ES-I3 (cell line): Measurements from ENCODE around the gene FGFR3.

Experiments
- H3K36me3 ChIP-seq: 2 replicates; pipeline ENCODE4 v1.6.1; 2013; ENCODE audit warnings: mild to moderate bottlenecking, low read length, control low read depth, moderate library complexity; ENCODE audit not compliant: insufficient read depth
- H3K4me1 ChIP-seq: 2 replicates; pipeline ENCODE4 v1.6.1; 2013; ENCODE audit warnings: mild to moderate bottlenecking, control low read depth, low read length; ENCODE audit not compliant: insufficient read depth
- H3K9ac ChIP-seq: 2 replicates; pipeline ENCODE4 v1.6.1; 2013; ENCODE audit warnings: low read depth, mild to moderate bottlenecking, low read length, moderate library complexity
- H3K9me3 ChIP-seq: 2 replicates; pipeline ENCODE4 v1.6.1; 2013; ENCODE audit warnings: mild to moderate bottlenecking, low read length, moderate library complexity; ENCODE audit not compliant: control insufficient read depth, insufficient read depth

FGFR3 gene

DNA sequence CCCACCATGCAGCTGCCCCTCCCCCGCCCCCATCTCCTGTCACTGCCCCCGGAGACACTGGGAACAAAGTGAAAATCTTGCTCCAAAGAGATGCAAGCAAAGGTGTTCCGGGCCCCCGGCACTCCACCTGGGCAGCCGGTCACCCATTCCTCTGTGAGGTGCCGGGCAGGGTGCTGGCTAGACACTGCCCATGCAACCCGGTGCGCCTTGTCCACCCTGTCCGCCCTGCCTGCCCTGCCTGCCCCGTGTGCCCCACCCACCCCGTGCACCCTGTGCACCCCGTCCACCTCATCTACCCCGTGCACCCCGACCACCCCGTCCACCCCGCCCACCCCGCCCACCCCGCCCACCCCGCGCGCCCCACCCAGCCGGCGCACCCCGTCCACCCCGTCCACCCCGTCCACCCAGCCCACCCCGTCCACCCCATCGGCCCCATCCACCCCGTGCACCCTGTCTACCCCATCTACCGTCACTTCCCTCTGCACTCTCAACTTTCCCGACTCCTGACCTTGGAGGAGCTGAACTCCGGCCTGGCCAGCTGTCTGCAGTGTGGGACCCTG, 31.9 kb upstream of the FGFR3 start:
- Histone ChIP-seq H3K4me1 (peaks cover 18% of the 10 kb centered on the region; the same call in 1 of the 2 replicates), H3K36me3 (no peaks in the 10 kb centered on the region), H3K9ac (no peak overlapping the region), H3K9me3 (no peaks in the 10 kb centered on the region)

DNA sequence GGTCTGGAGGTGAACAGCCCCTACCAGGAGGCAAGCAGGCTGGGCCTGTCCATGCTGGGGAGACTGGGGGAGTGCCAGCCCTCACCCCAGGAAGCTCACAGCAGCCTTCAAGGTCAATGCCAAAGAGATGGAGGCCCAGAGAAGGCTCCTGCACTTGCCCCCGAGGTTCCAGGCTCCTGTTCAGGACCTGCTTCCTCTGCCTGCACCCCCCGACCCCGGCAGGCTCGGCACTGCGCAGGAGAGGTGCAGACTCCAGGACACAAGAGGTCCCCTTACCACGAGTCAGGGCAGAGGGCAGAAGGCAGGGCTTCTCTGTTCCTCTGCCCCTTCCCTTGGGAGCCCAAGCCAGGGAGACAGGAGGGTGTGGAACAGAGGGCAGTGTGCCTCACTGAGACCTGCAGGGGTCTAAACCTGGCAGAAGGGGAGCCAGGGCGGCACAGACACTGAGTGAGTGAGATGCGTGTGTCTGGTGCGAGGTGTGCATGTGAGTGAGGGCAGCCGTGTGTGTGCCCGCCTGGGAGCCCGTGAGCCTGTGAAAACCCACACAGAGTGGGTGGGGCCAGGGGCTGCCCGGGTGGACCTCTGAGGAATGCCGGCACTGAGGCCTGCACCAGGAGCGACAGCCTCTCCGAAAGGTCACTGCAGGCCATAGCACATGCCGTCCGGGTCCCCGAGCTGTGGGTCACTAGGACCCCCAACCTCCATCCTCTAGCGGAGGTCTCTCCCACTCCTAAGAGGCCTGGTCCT, 30.7 kb upstream of the FGFR3 start:
- H3K9ac ChIP-seq, result no peak overlapping the region
- H3K9me3 ChIP-seq, result no peaks in the 10 kb centered on the region
- H3K4me1 ChIP-seq, result peaks cover 21% of the 10 kb centered on the region; the same call in 1 of the 2 replicates
- H3K36me3 ChIP-seq, result no peaks in the 10 kb centered on the region

DNA sequence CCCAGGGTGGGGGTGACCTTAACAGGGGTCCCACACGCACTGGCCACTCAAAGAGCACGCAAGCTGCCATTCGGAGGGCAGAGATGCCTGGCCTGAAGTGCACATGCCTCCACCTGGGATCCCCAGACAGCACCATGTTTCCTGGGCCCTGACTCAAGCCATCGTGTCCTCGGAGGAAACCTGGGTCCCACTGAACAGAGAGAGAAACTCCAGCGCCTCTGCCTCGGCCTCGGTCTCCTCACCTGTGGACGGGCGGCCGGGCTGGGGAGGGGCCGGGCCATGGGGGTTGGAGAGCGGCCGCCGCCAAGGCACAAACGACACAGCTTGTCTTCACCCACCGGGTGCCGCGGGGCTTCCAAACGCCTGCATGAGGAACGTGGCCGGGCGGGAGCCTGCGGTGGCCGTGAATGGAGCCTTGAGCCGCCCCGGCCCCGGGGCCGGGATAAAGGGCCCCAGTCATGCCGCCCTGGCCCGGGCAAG, 30.0 kb upstream of the FGFR3 start:
- H3K36me3 ChIP-seq, result no peaks in the 10 kb centered on the region
- H3K4me1 ChIP-seq, result peaks cover 22% of the 10 kb centered on the region; the same call in 1 of the 2 replicates
- H3K9ac ChIP-seq, result no peak overlapping the region
- H3K9me3 ChIP-seq, result no peaks in the 10 kb centered on the region

DNA sequence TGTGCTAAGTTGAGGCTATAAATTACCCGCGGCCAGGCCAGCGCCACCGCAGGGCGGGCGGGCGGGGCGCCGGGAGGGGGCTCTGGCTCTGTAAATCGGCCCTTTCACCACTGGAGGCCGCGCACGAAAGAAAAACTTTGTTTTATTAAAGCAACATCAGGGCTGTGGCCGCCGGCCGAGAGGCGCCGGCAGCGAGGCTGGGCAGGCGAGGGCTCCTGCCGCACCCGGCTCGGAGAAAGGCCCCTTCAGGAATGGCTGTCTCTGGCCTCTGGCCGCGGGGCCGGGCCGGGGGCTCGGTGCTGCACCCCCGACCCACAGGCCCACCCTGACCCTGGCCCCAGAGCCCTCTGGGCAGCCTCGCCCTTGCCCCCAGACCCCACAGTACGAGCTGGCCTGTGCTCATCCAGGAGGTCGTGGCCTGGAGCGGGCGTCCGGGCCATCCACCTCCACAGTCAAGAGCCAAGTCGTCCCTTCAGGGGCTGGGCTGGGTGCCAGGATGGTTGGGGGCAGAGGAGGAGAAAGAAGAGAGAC, 29.5 kb upstream of the FGFR3 start:
- no peaks in the 10 kb centered on the region for H3K36me3 ChIP-seq
- H3K9ac ChIP-seq, result no peak overlapping the region
- no peaks in the 10 kb centered on the region for H3K9me3 ChIP-seq
- peaks cover 27% of the 10 kb centered on the region; the same call in 1 of the 2 replicates for H3K4me1 ChIP-seq

DNA sequence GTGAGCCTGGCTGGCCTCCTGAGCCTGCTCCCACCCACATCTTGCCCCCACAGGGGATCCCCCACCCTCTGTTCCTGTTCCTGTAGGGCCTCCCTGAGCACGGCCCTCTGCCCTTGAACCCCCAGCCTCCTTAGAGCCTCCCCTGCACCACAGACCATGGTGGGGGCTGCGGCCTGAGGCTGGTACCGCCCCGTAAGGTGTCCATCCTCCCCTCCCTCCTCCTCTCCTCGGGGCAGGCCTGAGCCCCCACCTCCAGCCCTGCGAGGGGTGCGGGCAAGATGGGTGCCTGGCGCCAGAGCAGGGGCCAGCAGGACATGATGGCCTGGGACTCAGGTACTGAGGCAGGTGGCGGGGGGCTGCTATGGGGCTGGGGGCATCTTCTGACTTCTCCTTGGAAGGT, 28.4 kb upstream of the FGFR3 start:
- Histone ChIP-seq H3K9me3 (no peaks in the 10 kb centered on the region), H3K9ac (no peak overlapping the region), H3K36me3 (no peaks in the 10 kb centered on the region), H3K4me1 (peaks cover 30% of the 10 kb centered on the region; the same call in 1 of the 2 replicates)

DNA sequence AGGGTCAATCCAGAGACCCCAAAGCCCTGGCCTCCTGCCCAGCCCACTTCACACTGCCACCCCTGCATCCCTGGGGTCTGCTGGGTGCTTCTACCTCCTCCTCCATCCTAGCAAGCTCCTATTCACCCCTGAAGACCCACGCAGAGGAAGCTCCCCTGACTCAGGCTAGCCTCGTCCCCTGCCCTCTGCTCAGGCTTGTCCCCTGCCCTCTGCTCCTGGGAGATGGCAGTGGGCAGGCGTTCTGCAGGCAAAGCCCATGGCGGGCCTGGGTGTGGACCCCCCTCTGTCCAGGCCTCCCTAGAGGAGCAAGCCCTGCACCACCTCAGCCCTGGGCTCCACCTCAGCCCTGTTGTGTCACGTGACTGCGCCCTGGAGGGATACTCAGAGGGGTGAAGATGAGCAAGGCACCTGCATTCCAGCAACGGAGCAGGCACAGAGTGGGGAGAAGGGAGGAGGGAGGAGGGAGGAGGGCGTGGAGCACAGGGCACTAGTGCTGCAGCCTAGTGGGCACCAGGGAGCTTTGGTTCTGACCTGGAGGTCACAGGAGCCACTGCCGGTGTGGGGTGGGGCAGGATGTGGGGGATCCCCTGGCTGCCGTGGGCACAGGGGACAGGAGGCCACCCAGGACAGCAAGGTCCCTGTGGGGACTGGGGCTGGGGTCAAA, 27.6 kb upstream of the FGFR3 start:
- no peaks in the 10 kb centered on the region for H3K36me3 ChIP-seq
- H3K4me1 ChIP-seq, result peaks cover 24% of the 10 kb centered on the region; the same call in 1 of the 2 replicates
- no peaks in the 10 kb centered on the region for H3K9me3 ChIP-seq
- H3K9ac ChIP-seq, result no peak overlapping the region

DNA sequence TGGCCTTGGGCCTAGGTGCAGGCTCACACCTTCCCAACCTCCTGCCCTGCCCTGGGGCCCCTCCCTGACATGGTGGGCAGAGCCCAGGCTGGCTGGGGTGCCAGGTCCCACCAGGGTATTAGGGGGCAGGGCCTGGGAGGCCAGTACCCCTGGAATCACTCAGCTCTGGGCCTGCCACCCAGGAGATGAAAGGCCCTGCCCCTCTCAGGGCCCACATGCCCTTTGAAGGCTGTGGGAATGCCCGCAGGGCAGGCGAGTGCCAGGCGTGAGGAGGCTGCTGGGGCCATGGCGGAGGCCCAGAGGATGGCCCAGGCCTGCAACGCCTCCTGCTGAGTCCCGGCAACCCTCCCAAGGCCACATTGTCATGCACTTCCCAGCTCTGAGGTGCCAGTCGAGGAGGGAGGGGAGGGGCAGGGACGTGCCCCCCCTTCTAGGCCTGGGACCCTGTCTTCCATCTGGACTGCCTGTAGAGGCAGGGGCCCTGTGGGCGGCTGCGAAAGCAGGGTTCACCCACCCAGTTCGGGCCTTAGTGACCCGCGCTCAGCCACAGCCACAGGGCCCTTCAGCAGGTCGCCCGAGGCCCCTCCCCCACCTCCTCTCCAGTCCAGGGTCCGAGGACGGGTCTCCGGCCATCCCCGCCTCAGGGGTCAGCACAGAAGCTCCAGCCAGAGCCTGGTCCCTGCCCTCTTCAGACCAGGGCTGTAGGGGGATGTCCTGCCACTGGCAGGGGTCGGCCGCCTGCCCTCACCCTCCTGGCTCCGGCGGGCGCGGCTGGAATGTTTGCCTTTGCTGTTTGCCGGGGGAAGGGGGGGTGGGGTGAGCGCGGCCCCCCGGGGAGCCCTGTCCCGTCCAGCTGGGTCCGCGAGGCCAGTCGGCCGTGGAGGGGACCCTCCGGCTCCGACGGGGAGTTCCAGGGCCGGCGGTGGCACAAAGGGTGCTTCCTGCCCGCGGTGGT, 26.7 kb upstream of the FGFR3 start:
- no peaks in the 10 kb centered on the region for H3K36me3 ChIP-seq
- no peaks in the 10 kb centered on the region for H3K9me3 ChIP-seq
- peak overlapping the region; percentile 42 for H3K9ac ChIP-seq
- peaks cover 32% of the 10 kb centered on the region for H3K4me1 ChIP-seq

DNA sequence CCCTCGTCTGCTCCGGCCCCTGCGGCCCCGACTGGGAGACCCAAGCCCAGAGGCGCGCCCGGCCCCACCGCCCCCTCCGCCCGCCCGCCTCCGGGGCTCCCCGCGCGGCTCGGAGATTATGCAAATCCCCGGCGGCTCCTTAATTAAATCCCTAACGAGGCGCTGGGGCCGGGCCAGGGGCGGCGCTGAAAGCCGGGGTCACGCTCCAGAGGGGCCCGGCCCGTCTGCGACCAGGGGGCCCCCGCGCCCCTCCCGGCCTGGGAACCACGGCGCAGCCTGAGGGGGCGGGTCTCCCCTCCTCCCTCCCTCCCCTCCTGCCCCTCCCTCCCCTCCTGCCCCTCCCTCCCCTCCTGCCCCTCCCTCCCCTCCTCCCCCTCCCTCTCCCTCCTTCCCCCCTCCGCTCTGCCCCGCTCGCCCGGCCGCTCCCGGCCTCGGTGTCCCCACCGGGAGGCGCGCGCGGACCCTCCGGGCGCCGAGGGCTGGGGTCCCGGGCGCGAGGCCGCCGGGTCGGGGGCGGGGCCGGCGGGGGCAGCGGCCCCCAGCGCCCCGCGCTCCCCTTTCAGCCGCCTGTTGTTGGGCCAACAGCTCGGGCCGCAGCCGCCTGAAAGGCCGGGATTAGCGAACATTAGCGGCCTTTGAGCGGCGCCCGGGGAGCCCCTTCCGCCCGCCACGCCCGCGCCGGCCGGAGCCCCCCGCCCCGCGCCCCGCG, 25.9 kb upstream of the FGFR3 start:
- no peaks in the 10 kb centered on the region for H3K9me3 ChIP-seq
- no peaks in the 10 kb centered on the region for H3K36me3 ChIP-seq
- peaks cover 32% of the 10 kb centered on the region for H3K4me1 ChIP-seq
- peak overlapping the region; percentile 42; the same call in 1 of the 2 replicates for H3K9ac ChIP-seq

DNA sequence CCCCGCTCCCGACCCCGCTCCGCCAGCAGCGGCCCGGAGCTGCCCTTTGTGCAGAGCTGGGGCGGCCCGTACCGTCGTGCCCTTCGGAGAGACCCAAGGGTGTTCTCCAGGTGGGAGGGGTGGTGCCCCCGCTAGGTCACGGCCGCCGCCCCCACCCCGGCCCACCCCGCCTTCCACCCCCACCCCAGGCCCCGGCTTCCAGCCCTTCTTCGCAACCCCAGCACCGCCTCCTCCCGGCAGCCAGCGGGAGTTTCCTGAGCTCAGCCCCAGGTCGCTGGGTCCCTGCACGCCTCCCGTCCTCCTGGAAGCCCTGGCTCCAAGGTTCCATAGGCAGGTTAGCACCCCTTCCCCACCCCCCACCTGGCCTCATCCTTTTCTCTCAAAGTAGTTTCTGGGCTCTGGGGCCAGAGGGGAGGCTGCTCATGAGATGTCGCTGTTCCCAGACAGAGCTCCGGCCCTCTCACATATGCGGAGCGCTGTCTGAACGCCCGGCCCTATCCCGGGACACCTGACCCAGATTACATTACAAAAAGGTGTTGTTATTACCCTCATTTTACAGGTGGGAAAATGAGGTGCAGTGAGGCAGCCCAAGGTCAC, 25.2 kb upstream of the FGFR3 start:
- H3K9ac ChIP-seq, result peak overlapping the region; percentile 7; the same call in 1 of the 2 replicates
- H3K36me3 ChIP-seq, result no peaks in the 10 kb centered on the region
- H3K4me1 ChIP-seq, result peaks cover 32% of the 10 kb centered on the region
- no peaks in the 10 kb centered on the region for H3K9me3 ChIP-seq

DNA sequence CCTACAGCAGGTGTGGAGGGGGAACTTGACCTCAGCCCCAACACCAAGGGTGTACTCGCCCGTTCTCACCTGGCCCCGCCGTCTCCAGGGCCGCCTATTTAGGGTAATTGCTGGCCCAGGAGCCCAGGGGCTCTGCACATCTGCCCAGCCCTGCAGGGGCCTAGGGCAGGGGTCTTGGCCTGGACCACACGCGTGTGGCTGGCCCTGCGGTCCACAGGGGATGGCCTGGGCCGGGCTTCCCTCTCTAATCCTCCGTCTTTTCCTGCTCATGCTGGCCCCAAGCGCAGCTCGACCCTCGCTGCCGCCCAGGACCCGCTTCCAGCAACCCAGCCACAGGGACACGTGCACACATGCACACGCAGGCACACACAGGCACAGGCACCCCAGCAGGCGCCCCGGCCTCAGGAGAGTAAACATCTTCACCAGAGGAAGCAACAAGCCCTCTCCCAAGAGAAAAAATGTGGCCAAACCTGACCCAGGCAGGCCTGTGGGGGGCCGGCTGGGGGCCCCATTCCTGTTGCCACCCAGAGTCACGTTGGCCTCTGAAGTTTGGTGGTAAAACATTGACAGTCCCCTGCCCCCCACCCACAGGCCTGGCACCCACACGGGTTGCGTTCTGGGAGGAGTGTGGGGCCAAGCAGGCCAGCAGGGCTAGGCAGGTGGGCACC, 24.6 kb upstream of the FGFR3 start:
- Histone ChIP-seq H3K4me1 (peaks cover 32% of the 10 kb centered on the region), H3K9ac (peak overlapping the region; percentile 7; the same call in 1 of the 2 replicates), H3K9me3 (no peaks in the 10 kb centered on the region)

DNA sequence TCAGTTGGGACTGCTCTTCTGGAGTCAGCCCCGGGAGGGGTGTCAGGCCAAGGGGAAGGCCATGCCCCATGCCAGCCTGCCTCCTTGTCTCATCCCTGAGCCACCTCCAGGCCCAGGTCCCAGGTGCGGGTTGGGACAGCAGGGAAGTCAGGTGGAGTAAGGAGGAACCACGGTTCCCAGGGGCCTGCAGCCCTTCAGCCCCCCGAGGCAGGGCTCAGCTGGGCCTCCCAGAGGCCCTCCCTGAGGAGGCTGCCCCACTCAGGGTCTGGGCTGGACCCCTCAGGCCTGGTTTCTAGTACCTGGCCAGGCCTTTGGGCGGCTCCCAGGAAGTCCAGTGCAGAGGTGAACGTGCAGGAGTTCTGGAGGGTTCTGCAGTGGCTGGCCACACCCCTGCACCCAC, 23.4 kb upstream of the FGFR3 start:
- no peak overlapping the region for H3K9ac ChIP-seq
- no peaks in the 10 kb centered on the region for H3K9me3 ChIP-seq
- H3K36me3 ChIP-seq, result no peaks in the 10 kb centered on the region
- H3K4me1 ChIP-seq, result peaks cover 32% of the 10 kb centered on the region

More for the DNA sequence above, 24.6 kb upstream of the FGFR3 start:
- no peaks in the 10 kb centered on the region for H3K36me3 ChIP-seq

DNA sequence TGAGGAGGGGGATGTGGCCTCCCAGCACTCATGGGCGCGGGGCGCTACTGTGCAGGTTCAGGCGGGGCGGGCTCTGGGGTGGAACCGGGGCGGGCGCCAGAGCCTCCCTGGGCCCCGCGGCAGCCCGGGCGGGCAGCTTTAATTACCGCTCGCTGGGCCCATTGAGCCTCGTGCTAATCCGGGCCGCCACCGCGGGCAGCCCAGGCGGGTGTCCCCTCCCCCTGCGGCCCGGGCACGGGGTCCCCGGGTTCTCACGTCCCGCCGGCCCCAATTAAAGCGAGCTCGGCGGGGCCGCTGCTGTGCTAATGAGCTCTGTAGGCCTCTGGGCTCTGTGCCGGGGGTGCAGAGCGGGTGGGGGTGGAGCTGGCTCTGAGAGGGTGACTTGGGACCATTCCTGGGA, 22.8 kb upstream of the FGFR3 start:
- H3K36me3 ChIP-seq, result no peaks in the 10 kb centered on the region
- no peak overlapping the region for H3K9ac ChIP-seq
- H3K4me1 ChIP-seq, result peaks cover 30% of the 10 kb centered on the region
- H3K9me3 ChIP-seq, result no peaks in the 10 kb centered on the region
